Measurements from ENCODE around the gene PTPRM. TPM values are rescaled to one million over a fixed set of nuclear protein-coding genes. Genes with fewer than 3 reads are reported as not detected.

PTPRM gene
- total and polyA plus RNA-seq, 2 of the 8 experiments (the other 6 are each of a cell fraction or from before 2014, with no cell fraction given) = 4.1 to 7.0 TPM

DNA sequence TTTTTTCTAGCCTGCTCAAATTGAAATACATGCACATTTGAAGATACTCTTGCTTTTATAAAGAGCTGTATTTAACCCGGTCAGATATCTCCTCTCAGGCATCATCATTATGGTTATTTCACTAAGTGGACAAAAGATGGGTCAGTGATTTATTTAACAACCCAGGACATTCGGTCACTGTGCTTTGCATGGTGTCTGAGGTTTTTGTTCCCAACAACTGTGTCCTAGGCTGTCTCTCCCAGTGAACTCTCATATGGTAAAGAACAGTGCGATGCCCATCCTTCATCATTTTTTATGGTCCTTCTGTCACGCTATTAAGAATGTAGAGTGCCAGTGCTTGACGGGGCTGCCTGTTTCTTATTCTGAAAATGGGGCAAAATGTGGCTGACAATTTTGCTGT lies 372.4 kb downstream of the PTPRM start:
- Histone ChIP-seq H2BK120ac (replicated peaks; ENCODE audit: low read depth, low read length) (no peak overlapping the region), H3K9ac (replicated peaks in 1 of 4; ENCODE audit: extremely low read depth in 1 of 4, low read depth in 3 of 4, low read length in 3 of 4) (no peak overlapping the region), H3K56ac (replicated peaks; ENCODE audit: insufficient read length, low read depth, low read length) (no peak overlapping the region), H3K9me3 (ENCODE audit: insufficient read depth in 2 of 2, low read depth in 1 of 2, low read length in 1 of 2) (peaks cover 0 to 5% of the 10 kb centered on the region in 2 experiments; a peak in 1 of 4 replicates), H4K91ac (replicated peaks; ENCODE audit: insufficient read length, low read length) (no peak overlapping the region), H3K23ac (ENCODE audit: insufficient read length) (no peak overlapping the region), H2BK12ac (ENCODE audit: low read depth, low read length) (no peak overlapping the region), H2BK15ac (ENCODE audit: low read length) (no peak overlapping the region), H4K8ac (ENCODE audit: extremely low read depth, insufficient read depth, low read length) (no peak overlapping the region), H2AK5ac (ENCODE audit: low read depth, low read length) (no peak overlapping the region), H2AFZ (ENCODE audit: low read length) (no peak overlapping the region), H3K27ac (ENCODE audit: low read depth, low read length) (no peak overlapping the region), H3K18ac (ENCODE audit: extremely low read depth, low read length) (no peak overlapping the region), H3K79me2 (ENCODE audit: control insufficient read depth in 1 of 2, insufficient read depth in 2 of 2, low read length in 2 of 2) (no peaks in the 10 kb centered on the region), H4K5ac (ENCODE audit: insufficient read length, low read depth, low read length) (no peak overlapping the region), H3K4me1 (replicated peaks in 1 of 4; ENCODE audit: control insufficient read depth in 3 of 4, insufficient read depth in 4 of 4, low read length in 3 of 4) (no peaks in the 10 kb centered on the region), H3K79me1 (ENCODE audit: low read depth, low read length) (no peaks in the 10 kb centered on the region), H3K14ac (ENCODE audit: insufficient read length) (no peak overlapping the region), H3K36me3 (ENCODE audit: control insufficient read depth in 2 of 4, insufficient read depth in 4 of 4, low read length in 3 of 4) (no peaks in the 10 kb centered on the region), H4K20me1 (replicated peaks in 1 of 2; ENCODE audit: control insufficient read depth in 1 of 2, insufficient read depth in 2 of 2, low read length in 2 of 2) (no peaks in the 10 kb centered on the region), H3K4ac (replicated peaks; ENCODE audit: insufficient read length, low read depth, low read length) (no peak overlapping the region), H2BK5ac (ENCODE audit: low read depth, low read length) (no peak overlapping the region), H3K23me2 (ENCODE audit: low read depth, low read length) (no peaks in the 10 kb centered on the region), H3K4me2 (ENCODE audit: insufficient read depth in 1 of 2, low read depth in 2 of 2, low read length in 2 of 2) (no peak overlapping the region), H2BK20ac (ENCODE audit: low read length) (no peak overlapping the region), H3K27me3 (replicated peaks in 1 of 4; ENCODE audit: control insufficient read depth in 3 of 4, extremely low read depth in 1 of 4, insufficient read depth in 3 of 4, low read length in 3 of 4) (no peaks in the 10 kb centered on the region), H3K4me3 (ENCODE audit: extremely low read depth in 1 of 4, insufficient read depth in 2 of 4, low read depth in 3 of 4, low read length in 4 of 4) (no peak overlapping the region)
- 96% methylated on average over 5 of the region's 5 CpGs; no CpG with 5 or more reads in 1 of the 2 experiments for WGBS, 2 experiments (ENCODE audit: extremely low coverage in 1 of 2, insufficient coverage in 1 of 2, insufficient read length in 1 of 2, insufficient replicate concordance in 2 of 2, low coverage in 1 of 2, low lambda C conversion rate in 2 of 2, missing lambda C conversion rate in 1 of 2)
- no peak for TF ChIP-seq ZNF274 (IDR thresholded peaks at IDR 0.05; ENCODE audit: borderline replicate concordance, extremely low read depth, low read length)
- DNase-seq (ENCODE audit: low read depth in 1 of 2, low spot score in 2 of 2) = no peak
- FAIRE-seq = no peak
- ChIA-PET POLR2A (ENCODE audit: partially characterized antibody) (no interaction called here), CTCF (ENCODE audit: partially characterized antibody) (no interaction called here)
